OCI-LY3 (cell line): ENCODE measurements around the gene EPHA3.

Experiments used
- H2AFZ ChIP-seq: fragments of 200-600, 300-600 bp; shearing (Covaris generic); 2 replicates; pipeline ENCODE4 v1.6.0; 2014; ENCODE audit warnings: antibody characterized with exemption, low read depth, low read length
- H3K27ac ChIP-seq: fragments of 200-600, 300-600 bp; sonication (generic); 2 replicates; pipeline ENCODE4 v1.5.1; 2014; ENCODE audit warnings: mild to moderate bottlenecking, low read length, moderate library complexity, mixed read lengths
- H3K27me3 ChIP-seq: fragments of 200-600, 300-600 bp; sonication (generic); 2 replicates; pipeline ENCODE4 v1.6.1; 2014; ENCODE audit warnings: low read depth, low read length, mixed read lengths
- H3K36me3 ChIP-seq: fragments of 200-600, 300-600 bp; sonication (generic); replicated peaks from 2 replicates; pipeline ENCODE3; 2014; ENCODE audit warnings: low read depth, low read length, mixed read lengths
- H3K4me1 ChIP-seq: fragments of 300-600, 200-600 bp; sonication (generic); 2 replicates; pipeline ENCODE4 v1.6.1; 2014; ENCODE audit warnings: low read length, mixed read lengths
- H3K4me2 ChIP-seq: fragments of 200-600, 300-600 bp; sonication (generic); 2 replicates; pipeline ENCODE4 v1.6.1; 2014; ENCODE audit warnings: low read length, mixed read lengths
- H3K4me3 ChIP-seq: fragments of 300-600, 200-600 bp; sonication (generic); 2 replicates; pipeline ENCODE4 v1.5.1; 2014; ENCODE audit warnings: antibody characterized with exemption, mild to moderate bottlenecking, low read length, moderate library complexity
- H3K79me2 ChIP-seq: fragments of 300-600, 200-600 bp; shearing (Covaris generic); 2 replicates; pipeline ENCODE4 v1.6.1; 2014; ENCODE audit warnings: mild to moderate bottlenecking, low read length, mixed read lengths
- H3K9ac ChIP-seq: fragments of 300-600, 200-600 bp; shearing (Covaris generic); 2 replicates; pipeline ENCODE4 v1.6.0; 2014; ENCODE audit warnings: mild to moderate bottlenecking, low read length, moderate library complexity
- H3K9me3 ChIP-seq: fragments of 200-600, 300-600 bp; shearing (Covaris generic); 2 replicates; pipeline ENCODE4 v1.6.1; 2014; ENCODE audit warnings: low read length, mixed read lengths; ENCODE audit not compliant: insufficient read depth
- H4K20me1 ChIP-seq: fragments of 200-600, 300-600 bp; sonication (generic); 2 replicates; pipeline ENCODE4 v1.6.1; 2016; ENCODE audit warnings: low read length, mixed read lengths; ENCODE audit not compliant: insufficient read depth
- CTCF ChIP-seq: fragments of 200-600, 300-600 bp; sonication (generic); IDR thresholded peaks from 2 replicates; pipeline ENCODE4 v1.5.1; 2014; ENCODE audit warnings: antibody characterized with exemption, low read length, low read depth
- EZH2phosphoT487 ChIP-seq: fragments of 200-600 bp; shearing (Covaris generic); IDR thresholded peaks from 2 replicates; pipeline ENCODE4 v1.6.1; 2018; ENCODE audit warnings: antibody characterized with exemption, mixed run types, low read depth

Gene EPHA3

GRCh38 chr3:89472101-89472500, 364.7 kb downstream of the EPHA3 start:
- Histone ChIP-seq H2AFZ (no peak overlapping the region), H3K9ac (no peak overlapping the region), H4K20me1 (no peaks in the 10 kb centered on the region)

GRCh38 chr3:89474333-89475130, 367.1 kb downstream of the EPHA3 start:
- Histone ChIP-seq H4K20me1 (no peaks in the 10 kb centered on the region), H3K4me2 (no peak overlapping the region), H3K9ac (no peak overlapping the region), H3K27me3 (no peaks in the 10 kb centered on the region), H3K36me3 (no peaks in the 10 kb centered on the region), H2AFZ (no peak overlapping the region), H3K79me2 (no peaks in the 10 kb centered on the region), H3K27ac (no peak overlapping the region), H3K9me3 (no peaks in the 10 kb centered on the region), H3K4me3 (no peak overlapping the region), H3K4me1 (no peaks in the 10 kb centered on the region)
- TF ChIP-seq EZH2phosphoT487 (no peak), CTCF (no peak)

More at GRCh38 chr3:89472101-89472500, 364.7 kb downstream of the EPHA3 start:
- H3K79me2 ChIP-seq = no peaks in the 10 kb centered on the region
- H3K9me3 ChIP-seq = no peaks in the 10 kb centered on the region
- no peak overlapping the region for H3K4me2 ChIP-seq
- no peak for TF ChIP-seq EZH2phosphoT487
- no peak for TF ChIP-seq CTCF
- H3K27ac ChIP-seq = no peak overlapping the region
- no peaks in the 10 kb centered on the region for H3K27me3 ChIP-seq
- no peaks in the 10 kb centered on the region for H3K4me1 ChIP-seq
- H3K36me3 ChIP-seq = no peaks in the 10 kb centered on the region
- no peak overlapping the region for H3K4me3 ChIP-seq

GRCh38 chr3:89488800-89489580, 381.6 kb downstream of the EPHA3 start:
- H3K79me2 ChIP-seq = no peaks in the 10 kb centered on the region
- no peak for TF ChIP-seq CTCF
- no peak for TF ChIP-seq EZH2phosphoT487
- no peak overlapping the region for H3K9ac ChIP-seq
- H3K4me1 ChIP-seq = no peaks in the 10 kb centered on the region
- no peaks in the 10 kb centered on the region for H3K27me3 ChIP-seq
- no peaks in the 10 kb centered on the region for H3K36me3 ChIP-seq
- H3K4me2 ChIP-seq = no peak overlapping the region
- H2AFZ ChIP-seq = no peak overlapping the region
- H3K4me3 ChIP-seq = no peak overlapping the region
- no peak overlapping the region for H3K27ac ChIP-seq
- H4K20me1 ChIP-seq = no peaks in the 10 kb centered on the region
- H3K9me3 ChIP-seq = peaks cover 4% of the 10 kb centered on the region; the same call in 1 of the 2 replicates

- Histone ChIP-seq H3K27ac (no peak overlapping the region), H3K4me2 (no peak overlapping the region), H3K4me3 (no peak overlapping the region), H3K36me3 (no peaks in the 10 kb centered on the region), H3K4me1 (no peaks in the 10 kb centered on the region), H3K9me3 (peaks cover 4% of the 10 kb centered on the region; the same call in 1 of the 2 replicates), H2AFZ (no peak overlapping the region), H4K20me1 (no peaks in the 10 kb centered on the region), H3K9ac (no peak overlapping the region), H3K27me3 (no peaks in the 10 kb centered on the region), H3K79me2 (no peaks in the 10 kb centered on the region)
- no peak for TF ChIP-seq CTCF
- no peak for TF ChIP-seq EZH2phosphoT487
Measured at GRCh38 chr3:89490129-89490528, 382.7 kb downstream of the EPHA3 start.
